ENCODE results near the gene SLC29A2.

GRCh38 chr11:66315921-66316811 lies 55.4 kb downstream of the SLC29A2 start:
- TF ChIP-seq, protein P1, sequence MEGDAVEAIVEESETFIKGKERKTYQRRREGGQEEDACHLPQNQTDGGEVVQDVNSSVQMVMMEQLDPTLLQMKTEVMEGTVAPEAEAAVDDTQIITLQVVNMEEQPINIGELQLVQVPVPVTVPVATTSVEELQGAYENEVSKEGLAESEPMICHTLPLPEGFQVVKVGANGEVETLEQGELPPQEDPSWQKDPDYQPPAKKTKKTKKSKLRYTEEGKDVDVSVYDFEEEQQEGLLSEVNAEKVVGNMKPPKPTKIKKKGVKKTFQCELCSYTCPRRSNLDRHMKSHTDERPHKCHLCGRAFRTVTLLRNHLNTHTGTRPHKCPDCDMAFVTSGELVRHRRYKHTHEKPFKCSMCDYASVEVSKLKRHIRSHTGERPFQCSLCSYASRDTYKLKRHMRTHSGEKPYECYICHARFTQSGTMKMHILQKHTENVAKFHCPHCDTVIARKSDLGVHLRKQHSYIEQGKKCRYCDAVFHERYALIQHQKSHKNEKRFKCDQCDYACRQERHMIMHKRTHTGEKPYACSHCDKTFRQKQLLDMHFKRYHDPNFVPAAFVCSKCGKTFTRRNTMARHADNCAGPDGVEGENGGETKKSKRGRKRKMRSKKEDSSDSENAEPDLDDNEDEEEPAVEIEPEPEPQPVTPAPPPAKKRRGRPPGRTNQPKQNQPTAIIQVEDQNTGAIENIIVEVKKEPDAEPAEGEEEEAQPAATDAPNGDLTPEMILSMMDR (conservative IDR thresholded peaks at IDR 0.05 in 1 of 2, IDR thresholded peaks at IDR 0.05 in 1 of 2; ENCODE audit: extremely low read depth in 1 of 2, insufficient read depth in 1 of 2, low read depth in 1 of 2, low read length in 2 of 2), result no peak
- no peak for TF ChIP-seq EZH2 (IDR thresholded peaks at IDR 0.05; ENCODE audit: borderline replicate concordance, low read length)
